Neural progenitor cell (in vitro differentiated cells): ENCODE measurements around the gene ARFGAP3.

Source experiments
- EZH2 ChIP-seq: fragments of 200-600 bp; sonication (generic); IDR thresholded peaks from 2 replicates; pipeline ENCODE4 v1.6.1; 2017; ENCODE audit warnings: antibody characterized with exemption, mild to moderate bottlenecking, moderate library complexity
- EZH2phosphoT487 ChIP-seq: fragments of 200-600 bp; sonication (generic); IDR thresholded peaks from 2 replicates; pipeline ENCODE4 v1.6.1; 2017; ENCODE audit warnings: antibody characterized with exemption
- TF ChIP-seq, protein P1 (sequence below): fragments of 200-600 bp; sonication (generic); IDR thresholded peaks from 2 replicates; pipeline ENCODE4 v1.5.1; 2017; ENCODE audit warnings: antibody characterized with exemption, mild to moderate bottlenecking

DNA sequence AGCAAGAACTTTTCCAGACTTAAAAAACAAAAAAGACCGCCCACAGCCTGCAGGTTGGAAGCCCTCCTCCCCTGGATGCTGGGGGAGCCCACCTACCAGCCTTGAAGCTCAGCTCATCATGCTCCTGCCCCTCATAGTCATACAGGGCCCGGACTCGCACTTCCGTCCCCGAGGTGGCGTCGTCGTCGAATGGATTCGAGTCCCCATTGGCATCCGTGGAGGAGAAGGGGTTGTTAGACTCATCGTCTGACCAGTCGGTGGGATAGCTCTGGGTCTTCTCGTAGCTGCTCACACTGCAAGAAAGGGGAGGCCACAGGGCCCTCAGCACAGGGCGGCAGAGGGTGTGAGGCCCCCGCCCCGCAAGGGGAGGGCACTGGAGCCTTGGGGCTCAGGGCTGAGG lies 19.0 kb upstream of the ARFGAP3 start:
- no peak for TF ChIP-seq EZH2
- TF ChIP-seq, protein P1, sequence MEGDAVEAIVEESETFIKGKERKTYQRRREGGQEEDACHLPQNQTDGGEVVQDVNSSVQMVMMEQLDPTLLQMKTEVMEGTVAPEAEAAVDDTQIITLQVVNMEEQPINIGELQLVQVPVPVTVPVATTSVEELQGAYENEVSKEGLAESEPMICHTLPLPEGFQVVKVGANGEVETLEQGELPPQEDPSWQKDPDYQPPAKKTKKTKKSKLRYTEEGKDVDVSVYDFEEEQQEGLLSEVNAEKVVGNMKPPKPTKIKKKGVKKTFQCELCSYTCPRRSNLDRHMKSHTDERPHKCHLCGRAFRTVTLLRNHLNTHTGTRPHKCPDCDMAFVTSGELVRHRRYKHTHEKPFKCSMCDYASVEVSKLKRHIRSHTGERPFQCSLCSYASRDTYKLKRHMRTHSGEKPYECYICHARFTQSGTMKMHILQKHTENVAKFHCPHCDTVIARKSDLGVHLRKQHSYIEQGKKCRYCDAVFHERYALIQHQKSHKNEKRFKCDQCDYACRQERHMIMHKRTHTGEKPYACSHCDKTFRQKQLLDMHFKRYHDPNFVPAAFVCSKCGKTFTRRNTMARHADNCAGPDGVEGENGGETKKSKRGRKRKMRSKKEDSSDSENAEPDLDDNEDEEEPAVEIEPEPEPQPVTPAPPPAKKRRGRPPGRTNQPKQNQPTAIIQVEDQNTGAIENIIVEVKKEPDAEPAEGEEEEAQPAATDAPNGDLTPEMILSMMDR, result no peak
- no peak for TF ChIP-seq EZH2phosphoT487
